D341Med (cell line): Measurements from ENCODE around the gene FGF11.

Source experiments
- DNase-seq: peaks from one replicate; pipeline ENCODE4 v3.0.0; 2012; ENCODE audit warnings: low spot score

FGF11 gene

GRCh38 chr17:7408252-7408727 is 31.0 kb upstream of the FGF11 start:
- no peak for DNase-seq

DNA sequence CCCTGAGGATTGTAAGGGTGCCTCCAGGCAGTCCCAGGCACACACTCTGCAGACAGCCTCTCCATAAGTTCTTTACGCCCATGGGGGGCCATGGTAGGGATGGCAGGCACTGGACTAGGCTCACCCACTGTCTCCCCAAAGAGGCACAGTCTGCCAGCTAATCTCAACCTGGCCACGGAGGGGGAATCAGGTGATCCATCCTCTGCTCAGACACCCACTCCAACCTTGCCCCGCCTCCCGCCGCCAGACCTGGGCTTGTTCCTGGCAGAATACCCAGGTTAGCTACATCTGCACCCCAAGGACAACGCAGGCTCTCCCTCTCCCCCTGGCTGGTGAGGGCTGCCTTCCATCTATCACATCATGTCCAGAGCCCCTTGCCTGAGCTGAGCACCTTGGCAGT is 30.4 kb upstream of the FGF11 start:
- no peak for DNase-seq

GRCh38 chr17:7409716-7410115 is 29.6 kb upstream of the FGF11 start:
- DNase-seq: no peak

GRCh38 chr17:7410634-7411426 is 28.5 kb upstream of the FGF11 start:
- no peak for DNase-seq

GRCh38 chr17:7411427-7411750 is 27.9 kb upstream of the FGF11 start:
- DNase-seq: no peak

GRCh38 chr17:7413346-7413985 is 25.8 kb upstream of the FGF11 start:
- no peak for DNase-seq

DNA sequence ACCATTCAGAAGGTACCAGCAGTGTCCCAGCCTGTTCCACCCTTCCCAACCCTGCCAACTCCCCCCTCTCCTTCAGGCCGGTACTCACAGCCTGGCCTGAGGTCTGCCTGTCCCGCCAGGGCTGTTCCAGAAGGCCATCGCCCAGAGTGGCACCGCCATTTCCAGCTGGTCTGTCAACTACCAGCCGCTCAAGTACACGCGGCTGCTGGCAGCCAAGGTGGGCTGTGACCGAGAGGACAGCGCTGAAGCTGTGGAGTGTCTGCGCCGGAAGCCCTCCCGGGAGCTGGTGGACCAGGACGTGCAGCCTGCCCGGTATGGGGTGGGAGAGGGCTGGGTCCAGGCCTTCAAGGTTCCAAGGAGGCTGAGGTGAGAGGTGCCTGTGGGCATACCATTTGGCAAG is 24.5 kb upstream of the FGF11 start:
- DNase-seq: no peak

- no peak for DNase-seq
These were observed 23.5 kb upstream of the FGF11 start for GRCh38 chr17:7415784-7416183.

GRCh38 chr17:7416323-7416722 is 23.0 kb upstream of the FGF11 start:
- no peak for DNase-seq

- DNase-seq: no peak
These were observed 22.2 kb upstream of the FGF11 start for GRCh38 chr17:7417056-7417655.

GRCh38 chr17:7418472-7419152 is 20.7 kb upstream of the FGF11 start:
- DNase-seq: no peak

DNA sequence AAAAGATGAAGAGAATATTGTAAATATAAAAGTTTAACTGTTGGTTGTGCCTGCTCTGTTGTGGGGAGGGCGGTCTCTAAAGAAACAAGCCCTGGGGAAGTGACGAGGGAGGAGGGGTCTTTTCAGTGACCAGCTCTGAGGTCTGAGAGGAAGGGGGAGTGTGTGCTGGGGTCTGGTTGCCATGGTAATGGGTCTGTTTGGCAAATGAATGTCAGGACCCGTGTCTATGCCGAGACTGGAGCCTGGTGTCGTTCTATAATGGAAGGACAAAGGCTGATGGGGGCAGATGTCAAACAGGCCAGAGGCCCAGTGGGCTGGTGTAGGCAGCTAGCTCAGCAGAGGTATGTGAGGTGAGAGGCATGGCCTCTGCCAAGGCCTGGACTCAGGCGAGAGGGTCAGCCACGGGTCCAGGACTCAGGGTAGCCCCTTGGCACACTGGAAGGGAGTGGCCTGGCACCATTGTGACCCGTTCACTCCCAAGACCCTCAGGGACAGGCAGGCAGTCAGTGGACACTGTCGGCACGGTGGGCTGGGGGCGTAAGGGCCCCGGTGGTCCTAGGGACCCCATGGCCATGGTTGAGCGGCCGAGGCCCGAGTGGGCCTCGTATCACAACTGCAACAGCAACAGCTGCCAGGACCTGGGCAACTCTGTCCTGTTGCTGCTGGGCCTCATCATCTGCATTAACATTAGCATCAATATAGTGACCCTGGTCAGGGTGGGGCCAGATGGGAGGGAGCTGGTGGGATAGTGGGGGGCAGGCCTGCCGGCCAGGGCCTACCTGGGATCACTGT is 19.3 kb upstream of the FGF11 start, which contains the start of gene SPEM1:
TSS of gene SPEM1 (plus strand) at position 506 of the 792 bp plus-strand sequence. CDS start at position 567, 61 bp downstream.
- DNase-seq: no peak

GRCh38 chr17:7421186-7421585 is 18.1 kb upstream of the FGF11 start:
- no peak for DNase-seq

DNA sequence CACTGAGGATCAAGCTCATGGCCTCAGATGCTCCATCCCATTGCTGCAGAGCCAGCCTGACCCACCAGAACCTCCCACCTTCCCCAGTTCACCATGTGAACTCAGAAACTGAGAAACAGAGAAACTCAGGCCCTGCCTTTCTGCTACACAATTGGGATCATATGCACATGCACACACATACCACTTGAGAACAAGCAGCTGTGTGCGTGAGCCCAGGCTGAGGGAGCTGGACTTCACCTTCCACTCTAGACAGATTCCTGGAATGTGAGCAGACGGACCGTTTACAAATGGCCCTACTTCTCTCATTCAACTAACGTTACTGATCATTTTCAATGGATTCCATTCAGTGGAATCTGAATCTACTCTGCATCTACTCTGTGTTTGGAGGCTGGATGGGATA is 15.6 kb upstream of the FGF11 start:
- no peak for DNase-seq

- no peak for DNase-seq
These were observed 14.0 kb upstream of the FGF11 start, which contains the start of gene SPEM2 for GRCh38 chr17:7425316-7425715. TSS of gene SPEM2 (plus strand) at chr17:7425616. CDS start at chr17:7425689, 73 bp downstream.

DNA sequence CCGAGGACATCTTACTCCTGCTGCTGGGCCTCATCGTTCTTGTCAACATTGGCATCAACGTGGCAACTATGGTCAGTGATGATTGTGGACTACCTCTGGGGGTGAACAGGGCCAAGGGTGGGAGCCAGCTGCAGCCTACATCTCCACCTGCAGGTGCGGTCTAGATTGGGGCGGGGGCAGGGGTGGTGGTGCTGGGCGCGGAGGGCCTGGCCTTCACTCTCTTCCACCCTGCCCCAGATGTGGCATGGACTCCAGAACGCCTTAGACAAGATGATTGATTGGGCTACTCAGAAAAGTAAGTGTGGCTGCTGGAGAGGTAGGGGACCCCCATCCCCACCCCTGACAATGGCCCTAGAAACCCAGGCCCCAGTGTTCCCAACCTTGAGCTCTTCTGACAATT is 13.6 kb upstream of the FGF11 start:
- no peak for DNase-seq

DNA sequence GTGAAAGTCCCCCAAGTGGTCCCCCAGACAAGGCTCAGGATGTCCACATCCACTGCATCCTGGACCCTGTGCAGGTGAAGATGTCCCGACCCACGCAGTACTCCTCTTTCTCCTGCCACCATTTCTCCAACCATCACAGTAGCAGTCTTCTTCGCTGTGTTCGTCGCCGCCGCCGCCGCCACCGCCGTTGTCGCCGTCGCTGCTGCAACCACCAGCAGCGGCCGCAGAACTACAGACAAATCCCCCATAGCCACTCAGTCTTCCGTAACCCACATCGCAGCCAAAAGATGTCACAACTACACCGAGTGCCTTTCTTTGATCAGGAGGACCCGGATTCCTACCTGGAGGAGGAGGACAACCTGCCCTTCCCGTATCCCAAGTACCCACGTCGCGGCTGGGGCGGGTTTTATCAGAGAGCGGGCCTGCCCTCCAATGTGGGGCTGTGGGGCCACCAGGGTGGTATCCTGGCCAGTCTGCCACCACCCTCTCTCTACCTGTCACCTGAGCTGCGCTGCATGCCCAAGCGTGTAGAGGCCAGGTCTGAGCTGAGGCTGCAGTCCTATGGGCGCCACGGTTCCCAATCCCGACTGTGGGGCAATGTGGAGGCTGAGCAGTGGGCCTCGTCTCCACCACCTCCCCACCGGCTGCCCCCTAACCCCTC is 13.0 kb upstream of the FGF11 start:
- DNase-seq: no peak

- DNase-seq: no peak
These were observed 12.3 kb upstream of the FGF11 start for GRCh38 chr17:7426896-7427489.

GRCh38 chr17:7427549-7427948 is 11.8 kb upstream of the FGF11 start:
- DNase-seq: no peak

DNA sequence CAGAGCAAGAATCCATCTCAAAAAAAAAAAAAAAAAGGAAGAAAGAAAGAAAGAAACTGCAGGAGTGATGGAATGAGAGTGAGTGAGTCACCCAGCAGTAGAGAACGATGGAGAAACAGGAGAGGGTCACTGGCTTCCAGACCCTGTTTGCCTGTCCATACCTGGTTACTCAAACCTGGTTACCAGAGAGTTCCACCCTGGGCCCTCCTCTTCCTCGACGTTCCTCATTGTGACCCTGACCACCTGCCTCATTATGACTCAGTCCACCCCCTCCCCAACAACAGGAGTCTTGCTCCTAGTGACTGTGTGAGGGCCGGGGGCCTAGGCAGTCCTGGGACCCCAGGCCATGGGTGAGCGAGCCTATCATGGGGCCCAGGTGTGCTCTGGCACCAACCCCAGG is 10.8 kb upstream of the FGF11 start, which contains the start of gene SPEM3:
TSS of gene SPEM3 (plus strand) at position 301 of the 400 bp plus-strand sequence. CDS start at position 347, 46 bp downstream.
- DNase-seq: no peak

DNA sequence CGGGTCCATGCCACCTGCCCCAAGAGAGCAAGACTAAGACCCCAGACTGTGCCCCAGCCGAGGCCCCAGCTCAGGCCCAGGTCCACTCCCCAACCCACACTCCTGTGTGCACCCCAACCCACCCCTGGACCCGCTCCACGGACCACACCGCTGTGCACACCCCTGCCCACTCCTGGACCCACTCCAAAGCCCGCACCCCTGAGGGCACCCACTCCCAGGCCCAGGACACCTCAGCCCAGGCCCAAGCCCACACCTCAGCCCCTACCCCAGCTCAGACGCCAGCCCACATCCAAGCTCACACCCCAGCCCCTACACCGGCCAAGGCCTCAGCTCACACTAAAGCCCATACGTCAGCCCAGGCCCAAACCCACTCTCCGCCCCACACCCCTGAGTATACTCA is 9.6 kb upstream of the FGF11 start:
- DNase-seq: no peak
